Placental epithelial cell (primary cell): Measurements from ENCODE around the gene RP2. TPM values are rescaled to one million over a fixed set of nuclear protein-coding genes. Genes with fewer than 3 reads are reported as not detected.

ENCODE experiments used
- total RNA-seq: library from RNA; depleted of rRNA; stranded (reverse); fragments of >200 nt; gene quantifications from 2 replicates; pipeline ENCODE4 v1.2.3, GENCODE V29; 2012

RP2 gene
- 8.6 and 12.4 TPM in 2 replicates for total RNA-seq

GRCh38 chrX:46836701-46837557 lies at the start of gene RP2:
Gene RP2 (plus strand): TSS chrX:46837043. CDS start chrX:46837101, 58 bp downstream.

DNA sequence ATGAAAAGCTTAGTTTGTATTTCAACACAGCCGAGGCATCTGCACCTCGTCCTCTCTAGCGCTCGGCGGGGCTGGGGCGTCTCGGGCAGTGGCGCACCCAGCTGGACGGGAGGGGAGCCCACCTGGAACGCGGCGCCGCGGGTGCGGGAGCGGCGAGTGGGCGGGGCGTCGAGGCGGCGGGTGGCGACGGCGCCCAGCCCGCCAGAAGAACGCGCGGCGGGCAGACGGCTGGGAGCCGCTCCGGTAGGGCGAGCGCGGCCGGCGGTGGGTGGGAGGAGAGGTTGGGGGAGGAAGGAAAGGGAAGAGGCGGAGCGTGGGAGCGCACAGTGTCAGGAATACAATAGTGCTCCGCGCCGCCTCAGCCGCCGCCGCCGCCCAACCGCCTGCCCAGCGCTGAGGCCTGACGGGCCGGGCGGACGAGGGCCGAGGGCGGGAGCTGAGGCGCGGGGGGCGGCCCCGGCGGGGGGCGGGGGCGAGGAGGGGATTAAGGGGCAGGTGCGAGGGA lies 75.3 kb downstream of the RP2 start, which contains the start of gene JADE3:
Gene JADE3, plus strand, starts transcription at position 324 of the 505 bp plus-strand sequence. CDS start 72,474 bp downstream, outside the sequence.

Other genes with a start within 250 kb of the RP2 start
- gene SLC9A7, start 77.9 kb upstream of the RP2 start, total RNA-seq, result under 0.01 TPM in 2 replicates
- 6.2 and 8.2 TPM in 2 replicates for gene JADE3, start 75.4 kb downstream of the RP2 start, total RNA-seq
- gene RGN, start 241.4 kb downstream of the RP2 start, total RNA-seq, result 0.79 TPM in 1 of 2 replicates, not detected in the other